IMR-90 (cell line): ENCODE measurements around the gene TMED10. TPM values are rescaled to one million over a fixed set of nuclear protein-coding genes. Genes with fewer than 3 reads are reported as not detected.

ENCODE experiments used
- ATAC-seq: fragments of 200-7000 bp; cut with Tn5 transposase; 2 replicates; pipeline ENCODE4 v1.9.1; 2020; ENCODE audit warnings: low read depth, mild to moderate bottlenecking, moderate library complexity
- BruUV-seq: library from RNA; stranded (reverse); fragments of 400-500 nt; replicated peaks from 2 replicates; lab custom pipeline; 2021; lab: Mats Ljungman, UMichigan
- CTCF ChIA-PET: fragments of 300-600 bp; formaldehyde crosslinking; extraction: SDS; loops from one replicate; lab custom pipeline; 2021; ENCODE audit warnings: antibody characterized with exemption; lab: Yijun Ruan, JAX
- POLR2A ChIA-PET: fragments of 300-600 bp; sonication (Branson Sonifier 250); formaldehyde crosslinking; loops from one replicate; lab custom pipeline; 2022; ENCODE audit warnings: antibody characterized with exemption; ENCODE audit not compliant: unreplicated experiment; lab: Charles Lee
- DNase-seq: peaks from one replicate; pipeline ENCODE4 v3.0.0; 2013
- H2AFZ ChIP-seq: replicated peaks from 2 replicates; pipeline ENCODE3; 2013; ENCODE audit warnings: low read length, mild to moderate bottlenecking; ENCODE audit not compliant: poor library complexity
- H2AK5ac ChIP-seq: 2 replicates; pipeline ENCODE4 v1.6.1; 2013; ENCODE audit warnings: low read depth, low read length, inconsistent platforms
- H2AK9ac ChIP-seq: replicated peaks from 2 replicates; pipeline ENCODE3; 2013; ENCODE audit warnings: mild to moderate bottlenecking, low read depth, low read length, moderate library complexity; ENCODE audit not compliant: poor library complexity
- H2BK120ac ChIP-seq: 2 replicates; pipeline ENCODE4 v1.6.1; 2013; ENCODE audit warnings: low read depth, low read length, inconsistent platforms
- H2BK15ac ChIP-seq: 3 replicates; pipeline ENCODE4 v1.6.1; 2013; ENCODE audit warnings: low read depth, low read length, inconsistent platforms
- H2BK20ac ChIP-seq: 2 replicates; pipeline ENCODE4 v1.6.1; 2013; ENCODE audit warnings: low read depth, mild to moderate bottlenecking, inconsistent platforms, low read length, moderate library complexity
- H2BK5ac ChIP-seq: 2 replicates; pipeline ENCODE4 v1.6.1; 2013; ENCODE audit warnings: mild to moderate bottlenecking, low read depth, low read length, inconsistent platforms; ENCODE audit not compliant: poor library complexity, severe bottlenecking
- H3K14ac ChIP-seq: replicated peaks from 2 replicates; pipeline ENCODE4 v1.6.1; 2013; ENCODE audit warnings: low read depth, low read length, inconsistent platforms
- H3K18ac ChIP-seq: 2 replicates; pipeline ENCODE4 v1.6.1; 2013; ENCODE audit warnings: low read depth, low read length, control low read depth
- H3K23ac ChIP-seq: 2 replicates; pipeline ENCODE4 v1.6.1; 2013; ENCODE audit warnings: low read depth, low read length, inconsistent platforms
- H3K27ac ChIP-seq: 2 replicates; pipeline ENCODE4 v1.5.1; 2013; ENCODE audit warnings: mild to moderate bottlenecking, control low read depth, low read length; ENCODE audit not compliant: insufficient read depth
- H3K27me3 ChIP-seq: 2 replicates; pipeline ENCODE4 v1.6.1; 2013; ENCODE audit warnings: low read length; ENCODE audit not compliant: control insufficient read depth, insufficient read depth
- H3K36me3 ChIP-seq: 2 replicates; pipeline ENCODE4 v1.6.1; 2013; ENCODE audit warnings: low read length, mixed read lengths; ENCODE audit not compliant: control insufficient read depth, insufficient read depth
- H3K4ac ChIP-seq: 2 replicates; pipeline ENCODE4 v1.6.1; 2013; ENCODE audit warnings: low read depth, low read length, inconsistent platforms
- H3K4me1 ChIP-seq: 2 replicates; pipeline ENCODE4 v1.6.1; 2013; ENCODE audit warnings: low read length, mixed read lengths; ENCODE audit not compliant: control insufficient read depth, insufficient read depth
- H3K4me2 ChIP-seq: 2 replicates; pipeline ENCODE4 v1.6.1; 2013; ENCODE audit warnings: low read depth, mild to moderate bottlenecking, control low read depth, low read length, moderate library complexity
- H3K4me3 ChIP-seq: 2 replicates; pipeline ENCODE4 v1.5.1; 2013; ENCODE audit warnings: low read depth, mild to moderate bottlenecking, control low read depth, low read length, moderate library complexity; ENCODE audit not compliant: insufficient read depth
- H3K56ac ChIP-seq: 2 replicates; pipeline ENCODE4 v1.6.1; 2013; ENCODE audit warnings: low read length, inconsistent platforms; ENCODE audit not compliant: insufficient read depth; ENCODE audit errors: extremely low read depth
- H3K79me1 ChIP-seq, 2 experiments: 2 replicates each; pipeline ENCODE4 v1.6.1; 2013; ENCODE audit warnings: low read length in 2 of 2, inconsistent platforms in 1 of 2, low read depth in 1 of 2
- H3K9ac ChIP-seq: 2 replicates; pipeline ENCODE4 v1.6.1; 2013; ENCODE audit warnings: low read depth, low read length, control low read depth
- H3K9me1 ChIP-seq: 2 replicates; pipeline ENCODE4 v1.6.1; 2013; ENCODE audit warnings: low read length, inconsistent platforms; ENCODE audit not compliant: insufficient read depth
- H3K9me3 ChIP-seq: 2 replicates; pipeline ENCODE4 v1.6.1; 2013; ENCODE audit warnings: low read length; ENCODE audit not compliant: control insufficient read depth, insufficient read depth
- H4K20me1 ChIP-seq: 2 replicates; pipeline ENCODE4 v1.6.1; 2013; ENCODE audit warnings: low read length, inconsistent platforms; ENCODE audit not compliant: insufficient read depth
- H4K5ac ChIP-seq: 2 replicates; pipeline ENCODE4 v1.6.1; 2013; ENCODE audit warnings: mild to moderate bottlenecking, low read depth, low read length, control low read depth
- H4K8ac ChIP-seq, 2 experiments: 2 replicates each; pipeline ENCODE4 v1.6.1; 2013; ENCODE audit warnings: low read depth in 2 of 2, low read length in 2 of 2, control low read depth in 1 of 2, inconsistent platforms in 1 of 2
- H4K91ac ChIP-seq: 2 replicates; pipeline ENCODE4 v1.6.1; 2013; ENCODE audit warnings: low read depth, low read length, inconsistent platforms; ENCODE audit not compliant: insufficient read depth
- MAFK ChIP-seq: IDR thresholded peaks from 2 replicates; pipeline ENCODE4 v1.6.1; 2012; ENCODE audit warnings: low read depth, low read length, improper control_type of control experiment
- SMC3 ChIP-seq: fragments of 150-350 bp; IDR thresholded peaks from 2 replicates; pipeline ENCODE4 v1.6.1; 2016; ENCODE audit warnings: low read depth, mild to moderate bottlenecking, antibody characterized with exemption, low read length, moderate library complexity
- WGBS, 2 experiments: methylation state at CpG; one replicate each; pipeline versions ENCODE4 v1.1.5 to v1.1.7; 2013; ENCODE audit warnings: missing lambda C conversion rate in 2 of 2; ENCODE audit not compliant: insufficient read length in 1 of 2; ENCODE audit errors: extremely low coverage in 2 of 2; 5-methylcytosine and 5-hydroxymethylcytosine counted together
- dilution Hi-C: fragments of 300-500 bp; cut with HindIII; formaldehyde crosslinking; loops from one replicate; pipeline ENCODE4 v1.14.3; 2018; ENCODE audit warnings: low sequenced_read_pairs; ENCODE audit not compliant: unreplicated experiment
- in situ Hi-C: fragments of 300-500 bp; cut with MboI; formaldehyde crosslinking; loops from 3 replicates; pipeline ENCODE4 v1.14.3; 2019; ENCODE audit warnings: low sequenced_read_pairs, inconsistent platforms, mixed read lengths
- intact Hi-C: fragments of 100-400 bp; cut with micrococcal nuclease; formaldehyde crosslinking; loops from 2 replicates; pipeline ENCODE4 v1.10.0; 2022
- polyA plus RNA-seq, 3 experiments: library from polyadenylated mRNA; depleted of rRNA; stranded (reverse); fragments of >200 nt; gene quantifications; 2 replicates each; pipeline ENCODE4 v1.2.3, GENCODE V29; 2012; ENCODE audit warnings: low replicate concordance in 1 of 3
- total RNA-seq: library from RNA; depleted of rRNA; stranded (reverse); fragments of >200 nt; gene quantifications from 2 replicates; pipeline ENCODE4 v1.2.3, GENCODE V29; 2012

TMED10 gene
- total and polyA plus RNA-seq, 2 of the 4 experiments (the other 2 are of a cell fraction) = 254 to 441 TPM

DNA sequence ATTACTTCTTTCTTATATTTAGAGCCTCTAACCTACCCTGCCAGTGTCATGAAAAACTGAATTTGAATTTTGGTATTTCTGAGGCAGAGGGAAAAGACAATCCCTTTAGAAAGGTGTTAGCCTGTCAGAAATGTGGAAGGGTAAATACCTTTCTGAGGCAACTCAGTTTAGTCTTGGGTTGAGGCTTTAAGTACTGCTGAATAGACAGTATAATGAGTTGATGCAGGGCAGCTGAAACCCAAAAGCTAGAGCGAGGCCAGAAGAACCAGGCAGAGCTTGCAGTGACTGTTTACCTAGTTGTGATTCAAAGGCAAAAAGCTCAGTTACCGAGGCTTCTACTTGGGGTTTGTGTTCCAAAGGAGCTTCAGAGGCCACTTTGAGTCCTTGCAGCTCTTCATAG, 88.3 kb downstream of the TMED10 start:
- Histone ChIP-seq H3K4me2 (no peak overlapping the region), H3K56ac (no peak overlapping the region), H3K23ac (no peak overlapping the region), H3K18ac (no peak overlapping the region), H3K4ac (no peak overlapping the region), H3K4me3 (no peak overlapping the region), H3K27ac (no peak overlapping the region), H3K9me1 (no peaks in the 10 kb centered on the region), H4K91ac (no peak overlapping the region), H3K9ac (no peak overlapping the region), H3K9me3 (no peaks in the 10 kb centered on the region), H2BK120ac (no peak overlapping the region), H2AK5ac (no peak overlapping the region), H4K5ac (no peak overlapping the region), H3K36me3 (peaks cover 30% of the 10 kb centered on the region), H3K4me1 (0 out of 2 replicates have a peak, but pooled peaks cover 3% of the 10 kb centered on the region), H2BK15ac (no peak overlapping the region), H2BK20ac (no peak overlapping the region), H2AFZ (no peak overlapping the region), H4K8ac (no peak overlapping the region), H4K20me1 (no peaks in the 10 kb centered on the region), H2AK9ac (no peak overlapping the region), H3K14ac (no peak overlapping the region), H3K79me1 (no peaks in the 10 kb centered on the region; a peak in 1 of 4 replicates), H2BK5ac (no peak overlapping the region), H3K27me3 (no peaks in the 10 kb centered on the region)
- ATAC-seq = no peak
- WGBS, 2 experiments = 100% methylated on average over 1 of the region's 2 CpGs; no CpG with 5 or more reads in 1 of the 2 experiments
- CTCF ChIA-PET = interaction anchor here (0.5 to 1.5 kb wide), 14 partner anchors 19 to 282 kb away, joined by 3 to 7 read pairs (median 3); partner anchors contain the start of genes PGF, PROX2, RPS6KL1 and ZC2HC1C
- no peak for DNase-seq
- POLR2A ChIA-PET = no interaction called here
- in situ Hi-C loops (no loop called here), intact Hi-C loops (loop anchor here (1.0 to 2.0 kb wide), 3 partner anchors 142 to 227 kb away; no protein-coding TSS in a partner anchor), dilution Hi-C loops (no loop called here)
- BruUV-seq = no TSS peak
- TF ChIP-seq SMC3 (no peak), MAFK (peak; percentile 25; the same call in 1 of the 2 replicates)
